K562 (cell line): ENCODE results near the gene MYG1. TPM values are rescaled to one million over a fixed set of nuclear protein-coding genes. Genes with fewer than 3 reads are reported as not detected.

Experiments used
- BMI1 ChIP-seq: fragments of 150-350 bp; IDR thresholded peaks from 2 replicates; pipeline ENCODE4 v1.6.1; 2014; ENCODE audit warnings: low read length
- COPS2 ChIP-seq: fragments of 450-650 bp; conservative IDR thresholded peaks from 2 replicates; pipeline ENCODE4 v1.6.1; 2016; ENCODE audit warnings: mild to moderate bottlenecking, moderate library complexity
- DMBX1 ChIP-seq: fragments of 250-450 bp; sonication (Bioruptor Pico); IDR thresholded peaks from 2 replicates; pipeline ENCODE4 v1.8.0; 2022; ENCODE audit warnings: inconsistent platforms, mild to moderate bottlenecking, moderate library complexity, borderline replicate concordance
- MAFK ChIP-seq: IDR thresholded peaks from 2 replicates; pipeline ENCODE4 v1.6.1; 2011; ENCODE audit warnings: low read length, improper control_type of control experiment
- NFE2 ChIP-seq: IDR thresholded peaks from 2 replicates; pipeline ENCODE4 v1.6.1; 2014; ENCODE audit warnings: antibody characterized with exemption, low read depth
- NR2C2 ChIP-seq, 2 experiments: fragments of 200-800 bp in 1 of 2; sonication (Bioruptor generic) in 1 of 2; sonication (generic) in 1 of 2; formaldehyde crosslinking in 1 of 2; IDR thresholded peaks; 2 replicates each; pipeline versions ENCODE4 v1.6.1 to v1.8.0; 2016 to 2022; ENCODE audit warnings: mild to moderate bottlenecking in 1 of 2, missing compliant biosample characterization in 1 of 2, missing genetic modification characterization in 1 of 2, missing genetic modification reagents in 1 of 2
- PCBP1 ChIP-seq: fragments of 200-400 bp; formaldehyde crosslinking; IDR thresholded peaks from 2 replicates; pipeline ENCODE4 v1.6.1; 2018; ENCODE audit warnings: mild to moderate bottlenecking, low read depth, low read length; ENCODE audit not compliant: poor library complexity, severe bottlenecking
- POLR2A ChIP-seq: fragments of 450-650 bp; conservative IDR thresholded peaks from 2 replicates; pipeline ENCODE4 v1.6.1; 2016
- POLR2AphosphoS5 ChIP-seq: IDR thresholded peaks from 2 replicates; pipeline ENCODE4 v1.6.1; 2011; ENCODE audit warnings: mild to moderate bottlenecking, low read depth, low read length, moderate library complexity; ENCODE audit not compliant: control insufficient read depth, insufficient read depth
- PPARD ChIP-seq: fragments of 250-450 bp; sonication (Bioruptor Pico); IDR thresholded peaks from 2 replicates; pipeline ENCODE4 v1.8.0; 2022; ENCODE audit warnings: inconsistent platforms, mild to moderate bottlenecking, moderate library complexity
- RAD21 ChIP-seq, 2 experiments: fragments of 250-450 bp in 1 of 2; fragments of 450-650 bp in 1 of 2; sonication (Bioruptor Pico) in 1 of 2; formaldehyde crosslinking in 1 of 2; IDR thresholded peaks in 1 of 2; conservative IDR thresholded peaks in 1 of 2; 2 replicates each; pipeline versions ENCODE4 v1.4.0 to v1.8.0; 2020 to 2022; ENCODE audit warnings: mild to moderate bottlenecking in 2 of 2, moderate library complexity in 1 of 2
- TAF9B ChIP-seq: fragments of 450-650 bp; IDR thresholded peaks from 2 replicates; pipeline ENCODE4 v1.6.1; 2018; ENCODE audit warnings: mild to moderate bottlenecking; ENCODE audit not compliant: partially characterized antibody
- ZNF24 ChIP-seq: fragments of 450-650 bp; IDR thresholded peaks from 2 replicates; pipeline ENCODE4 v1.6.1; 2016
- ZNF584 ChIP-seq: fragments of 200-800 bp; sonication (Bioruptor generic); IDR thresholded peaks from 2 replicates; pipeline ENCODE4 v1.6.1; 2016; ENCODE audit warnings: low read depth, mild to moderate bottlenecking, missing genetic modification characterization, missing compliant biosample characterization
- ZNF699 ChIP-seq: fragments of 250-450 bp; sonication (Bioruptor Pico); IDR thresholded peaks from 2 replicates; pipeline ENCODE4 v1.8.0; 2021; ENCODE audit warnings: mild to moderate bottlenecking, moderate library complexity; ENCODE audit not compliant: insufficient replicate concordance
- ZNF77 ChIP-seq: fragments of 250-450 bp; sonication (Bioruptor Pico); IDR thresholded peaks from 2 replicates; pipeline ENCODE4 v1.5.0; 2020
- polyA plus RNA-seq, 8 experiments: library from polyadenylated mRNA; depleted of rRNA in 4 of 8; stranded (reverse) in 5 of 8; unstranded in 3 of 8; fragments of >200 nt; fragmentation: Nextera tagmentation in 2 of 8; fragmentation: Illumina TruSeq in 1 of 8; extraction: Ambion mirVana in 2 of 8; extraction: Trizol in 1 of 8; gene quantifications; 2 replicates each; pipeline versions ENCODE4 v1.2.1 to v1.2.3, GENCODE V29; 2011 to 2014; ENCODE audit warnings: inconsistent platforms in 1 of 8, missing spikeins in 1 of 8
- total RNA-seq, 7 experiments: library from RNA; depleted of rRNA in 6 of 7; stranded (reverse); fragments of >200 nt in 6 of 7; fragmentation: Illumina TruSeq in 2 of 7; extraction: Trizol in 2 of 7; gene quantifications; 2 replicates each; pipeline versions ENCODE4 v1.2.1 to v1.2.3, GENCODE V29; 2011 to 2021; ENCODE audit warnings: low replicate concordance in 1 of 7
- TF ChIP-seq, protein P1 (sequence below): fragments of 250-450 bp; sonication (Bioruptor Pico); IDR thresholded peaks from 2 replicates; pipeline ENCODE4 v1.5.0; 2021
- TF ChIP-seq, protein P2 (sequence below): fragments of 200-400 bp; formaldehyde crosslinking; IDR thresholded peaks from 2 replicates; pipeline ENCODE4 v1.6.1; 2017; ENCODE audit warnings: mild to moderate bottlenecking, low read depth, low read length, moderate library complexity
- TF ChIP-seq, protein P3 (sequence below): fragments of 450-650 bp; conservative IDR thresholded peaks from 2 replicates; pipeline ENCODE4 v1.6.1; 2016; ENCODE audit warnings: missing genetic modification characterization, low read depth, mild to moderate bottlenecking, missing compliant biosample characterization, moderate library complexity
- TF ChIP-seq, protein P4 (sequence below): fragments of 450-650 bp; IDR thresholded peaks from 2 replicates; pipeline ENCODE4 v1.6.1; 2016; ENCODE audit warnings: borderline replicate concordance
- TF ChIP-seq, protein P5 (sequence below): sonication (generic); formaldehyde crosslinking; IDR thresholded peaks from 2 replicates; pipeline ENCODE4 v1.8.0; 2022; ENCODE audit warnings: missing genetic modification reagents, mild to moderate bottlenecking, borderline replicate concordance

Gene MYG1
- total and polyA plus RNA-seq, 9 of the 15 experiments (the other 6 are each of a cell fraction or from before 2014, with no cell fraction given) = 0.45 to 5.6 (median 2.1) TPM

DNA sequence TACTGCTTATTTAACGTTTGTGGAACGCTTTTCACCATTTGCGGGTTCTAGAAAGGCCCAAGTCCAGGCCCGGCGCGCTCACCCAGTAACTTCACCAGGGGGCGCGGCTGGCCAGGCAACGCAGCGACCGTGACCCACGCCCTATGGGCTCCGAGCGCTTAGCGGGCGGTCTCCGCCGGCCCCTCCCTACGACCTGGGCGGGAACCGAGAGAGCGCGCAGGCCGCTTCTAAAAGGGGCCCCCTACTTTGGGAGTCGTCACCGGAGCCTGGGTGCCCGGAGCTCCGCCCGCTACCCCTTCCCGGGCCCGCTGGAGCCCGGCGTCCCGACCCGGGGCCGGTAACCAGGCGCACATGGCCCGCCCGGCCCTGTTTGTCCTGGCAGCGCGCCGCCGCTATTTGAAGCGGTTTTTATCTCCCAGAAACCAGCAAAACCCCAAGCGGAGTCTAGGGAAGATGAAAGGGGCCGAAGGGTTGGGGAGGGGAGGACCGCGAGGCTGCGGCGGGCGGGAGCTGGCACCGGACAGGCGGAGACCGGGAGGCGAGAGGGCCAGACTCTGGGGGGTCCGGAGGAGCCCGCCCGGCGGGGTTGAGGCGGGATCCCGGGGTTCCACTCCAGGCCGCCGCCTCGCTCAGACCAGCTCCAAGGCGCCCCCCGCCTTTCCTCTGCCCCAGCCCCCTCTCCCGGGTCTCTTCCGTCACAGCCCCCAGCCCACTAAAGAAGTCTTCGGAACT is 25.4 kb downstream of the MYG1 start (continued):
- TF ChIP-seq ZNF77 (CRISPR knock-in tag) = no peak
- TF ChIP-seq, protein P1, sequence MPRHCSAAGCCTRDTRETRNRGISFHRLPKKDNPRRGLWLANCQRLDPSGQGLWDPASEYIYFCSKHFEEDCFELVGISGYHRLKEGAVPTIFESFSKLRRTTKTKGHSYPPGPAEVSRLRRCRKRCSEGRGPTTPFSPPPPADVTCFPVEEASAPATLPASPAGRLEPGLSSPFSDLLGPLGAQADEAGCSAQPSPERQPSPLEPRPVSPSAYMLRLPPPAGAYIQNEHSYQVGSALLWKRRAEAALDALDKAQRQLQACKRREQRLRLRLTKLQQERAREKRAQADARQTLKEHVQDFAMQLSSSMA (CRISPR knock-in tag) = no peak
- no peak for TF ChIP-seq ZNF699 (CRISPR knock-in tag)
- no peak for TF ChIP-seq NFE2
- TF ChIP-seq PCBP1 = peak; percentile 79
- TF ChIP-seq, protein P2, sequence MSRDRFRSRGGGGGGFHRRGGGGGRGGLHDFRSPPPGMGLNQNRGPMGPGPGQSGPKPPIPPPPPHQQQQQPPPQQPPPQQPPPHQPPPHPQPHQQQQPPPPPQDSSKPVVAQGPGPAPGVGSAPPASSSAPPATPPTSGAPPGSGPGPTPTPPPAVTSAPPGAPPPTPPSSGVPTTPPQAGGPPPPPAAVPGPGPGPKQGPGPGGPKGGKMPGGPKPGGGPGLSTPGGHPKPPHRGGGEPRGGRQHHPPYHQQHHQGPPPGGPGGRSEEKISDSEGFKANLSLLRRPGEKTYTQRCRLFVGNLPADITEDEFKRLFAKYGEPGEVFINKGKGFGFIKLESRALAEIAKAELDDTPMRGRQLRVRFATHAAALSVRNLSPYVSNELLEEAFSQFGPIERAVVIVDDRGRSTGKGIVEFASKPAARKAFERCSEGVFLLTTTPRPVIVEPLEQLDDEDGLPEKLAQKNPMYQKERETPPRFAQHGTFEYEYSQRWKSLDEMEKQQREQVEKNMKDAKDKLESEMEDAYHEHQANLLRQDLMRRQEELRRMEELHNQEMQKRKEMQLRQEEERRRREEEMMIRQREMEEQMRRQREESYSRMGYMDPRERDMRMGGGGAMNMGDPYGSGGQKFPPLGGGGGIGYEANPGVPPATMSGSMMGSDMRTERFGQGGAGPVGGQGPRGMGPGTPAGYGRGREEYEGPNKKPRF = no peak
- TF ChIP-seq MAFK = no peak
- TF ChIP-seq POLR2AphosphoS5 = peak; percentile 61
- TF ChIP-seq ZNF584 (CRISPR knock-in tag) = no peak; the same call in 1 of the 2 replicates
- TF ChIP-seq, protein P3, sequence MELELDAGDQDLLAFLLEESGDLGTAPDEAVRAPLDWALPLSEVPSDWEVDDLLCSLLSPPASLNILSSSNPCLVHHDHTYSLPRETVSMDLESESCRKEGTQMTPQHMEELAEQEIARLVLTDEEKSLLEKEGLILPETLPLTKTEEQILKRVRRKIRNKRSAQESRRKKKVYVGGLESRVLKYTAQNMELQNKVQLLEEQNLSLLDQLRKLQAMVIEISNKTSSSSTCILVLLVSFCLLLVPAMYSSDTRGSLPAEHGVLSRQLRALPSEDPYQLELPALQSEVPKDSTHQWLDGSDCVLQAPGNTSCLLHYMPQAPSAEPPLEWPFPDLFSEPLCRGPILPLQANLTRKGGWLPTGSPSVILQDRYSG (tag) = no peak
- TF ChIP-seq ZNF24 = no peak
- TF ChIP-seq, protein P4, sequence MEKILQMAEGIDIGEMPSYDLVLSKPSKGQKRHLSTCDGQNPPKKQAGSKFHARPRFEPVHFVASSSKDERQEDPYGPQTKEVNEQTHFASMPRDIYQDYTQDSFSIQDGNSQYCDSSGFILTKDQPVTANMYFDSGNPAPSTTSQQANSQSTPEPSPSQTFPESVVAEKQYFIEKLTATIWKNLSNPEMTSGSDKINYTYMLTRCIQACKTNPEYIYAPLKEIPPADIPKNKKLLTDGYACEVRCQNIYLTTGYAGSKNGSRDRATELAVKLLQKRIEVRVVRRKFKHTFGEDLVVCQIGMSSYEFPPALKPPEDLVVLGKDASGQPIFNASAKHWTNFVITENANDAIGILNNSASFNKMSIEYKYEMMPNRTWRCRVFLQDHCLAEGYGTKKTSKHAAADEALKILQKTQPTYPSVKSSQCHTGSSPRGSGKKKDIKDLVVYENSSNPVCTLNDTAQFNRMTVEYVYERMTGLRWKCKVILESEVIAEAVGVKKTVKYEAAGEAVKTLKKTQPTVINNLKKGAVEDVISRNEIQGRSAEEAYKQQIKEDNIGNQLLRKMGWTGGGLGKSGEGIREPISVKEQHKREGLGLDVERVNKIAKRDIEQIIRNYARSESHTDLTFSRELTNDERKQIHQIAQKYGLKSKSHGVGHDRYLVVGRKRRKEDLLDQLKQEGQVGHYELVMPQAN = peak; percentile 57; the same call in 1 of the 2 replicates
- TF ChIP-seq TAF9B = no peak
- peak; percentile 85 for TF ChIP-seq POLR2A
- TF ChIP-seq BMI1 = no peak
- no peak for TF ChIP-seq COPS2
- TF ChIP-seq RAD21 (CRISPR knock-in tag; conservative IDR thresholded peaks at IDR 0.05 in 1 of 2, IDR thresholded peaks at IDR 0.05 in 1 of 2) = peak; percentile 94 to 97
- no peak for TF ChIP-seq NR2C2 (CRISPR knock-in tag; IDR thresholded peaks at IDR 0.05)
- TF ChIP-seq NR2C2 (tag; IDR thresholded peaks at IDR 0.05) = peak; percentile 92
- TF ChIP-seq PPARD = no peak
- TF ChIP-seq, protein P5, sequence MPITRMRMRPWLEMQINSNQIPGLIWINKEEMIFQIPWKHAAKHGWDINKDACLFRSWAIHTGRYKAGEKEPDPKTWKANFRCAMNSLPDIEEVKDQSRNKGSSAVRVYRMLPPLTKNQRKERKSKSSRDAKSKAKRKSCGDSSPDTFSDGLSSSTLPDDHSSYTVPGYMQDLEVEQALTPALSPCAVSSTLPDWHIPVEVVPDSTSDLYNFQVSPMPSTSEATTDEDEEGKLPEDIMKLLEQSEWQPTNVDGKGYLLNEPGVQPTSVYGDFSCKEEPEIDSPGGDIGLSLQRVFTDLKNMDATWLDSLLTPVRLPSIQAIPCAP (CRISPR knock-in tag) = no peak
- peak; percentile 38; the same call in 1 of the 2 replicates for TF ChIP-seq DMBX1 (CRISPR knock-in tag)
